ENCODE measurements around the gene CES2. TPM values are rescaled to one million over a fixed set of nuclear protein-coding genes. Genes with fewer than 3 reads are reported as not detected.
"Not testable (repeated sequence)": the region's sequence is repeated elsewhere in the genome, so short reads cannot be mapped to it uniquely, and the experiment has no call there.

Gene CES2
- total RNA-seq, 1 experiment from 2014 or later = 13.3 TPM

- H3K4me1 ChIP-seq (ENCODE audit: low read length) = no peaks in the 10 kb centered on the region
- H3K36me3 ChIP-seq (ENCODE audit: insufficient read depth, low read length) = no peaks in the 10 kb centered on the region
- no peak overlapping the region for H3K4me3 ChIP-seq (ENCODE audit: low read length)
- no peaks in the 10 kb centered on the region for H3K9me2 ChIP-seq (replicated peaks; ENCODE audit: insufficient read depth, low read length)
- no peak overlapping the region for H3K4me2 ChIP-seq (ENCODE audit: low read depth, low read length, poor library complexity, severe bottlenecking)
- no peak overlapping the region for H3K9ac ChIP-seq (ENCODE audit: low read length)
- H3K27me3 ChIP-seq (ENCODE audit: low read length) = no peaks in the 10 kb centered on the region
- DNase-seq = no peak
- H4K20me1 ChIP-seq (ENCODE audit: insufficient read depth, low read depth, low read length) = no peaks in the 10 kb centered on the region
- no peaks in the 10 kb centered on the region for H3K9me3 ChIP-seq (ENCODE audit: low read length)
- H3K79me2 ChIP-seq (ENCODE audit: low read length) = no peaks in the 10 kb centered on the region
- H3K27ac ChIP-seq (ENCODE audit: low read length) = no peak overlapping the region
- H2AFZ ChIP-seq (ENCODE audit: low read length) = no peak overlapping the region
Observed at GRCh38 chr16:66986559-66986958, 51.2 kb downstream of the CES2 start.

GRCh38 chr16:66988197-66988788, 53.0 kb downstream of the CES2 start, which contains the start of gene CES4A:
TSS of gene CES4A (plus strand) at chr16:66988589. CDS start at chr16:66988773, 184 bp downstream.
- H2AFZ ChIP-seq (ENCODE audit: low read length) = no peak within 1 kb of the TSS
- H3K4me1 ChIP-seq (ENCODE audit: low read length) = no peaks in the 10 kb centered on the region
- H3K9me3 ChIP-seq (ENCODE audit: low read length) = no peaks in the 10 kb centered on the region
- no peak within 1 kb of the TSS for H3K9ac ChIP-seq (ENCODE audit: low read length)
- no peak within 1 kb of the TSS for H3K4me2 ChIP-seq (ENCODE audit: low read depth, low read length, poor library complexity, severe bottlenecking)
- no peaks in the 10 kb centered on the region for H4K20me1 ChIP-seq (ENCODE audit: insufficient read depth, low read depth, low read length)
- no peaks in the 10 kb centered on the region for H3K9me2 ChIP-seq (replicated peaks; ENCODE audit: insufficient read depth, low read length)
- H3K4me3 ChIP-seq (ENCODE audit: low read length) = no peak within 1 kb of the TSS
- no peaks in the 10 kb centered on the region for H3K27me3 ChIP-seq (ENCODE audit: low read length)
- H3K27ac ChIP-seq (ENCODE audit: low read length) = no peak within 1 kb of the TSS
- H3K36me3 ChIP-seq (ENCODE audit: insufficient read depth, low read length) = no peaks in the 10 kb centered on the region
- no peak for DNase-seq
- H3K79me2 ChIP-seq (ENCODE audit: low read length) = no peaks in the 10 kb centered on the region

- Histone ChIP-seq H3K27me3 (ENCODE audit: low read length) (no peaks in the 10 kb centered on the region), H3K36me3 (ENCODE audit: insufficient read depth, low read length) (no peaks in the 10 kb centered on the region), H3K9me3 (ENCODE audit: low read length) (no peaks in the 10 kb centered on the region), H4K20me1 (ENCODE audit: insufficient read depth, low read depth, low read length) (no peaks in the 10 kb centered on the region), H2AFZ (ENCODE audit: low read length) (no peak overlapping the region), H3K4me1 (ENCODE audit: low read length) (no peaks in the 10 kb centered on the region), H3K4me3 (ENCODE audit: low read length) (no peak overlapping the region), H3K79me2 (ENCODE audit: low read length) (no peaks in the 10 kb centered on the region), H3K4me2 (ENCODE audit: low read depth, low read length, poor library complexity, severe bottlenecking) (no peak overlapping the region), H3K27ac (ENCODE audit: low read length) (no peak overlapping the region), H3K9ac (ENCODE audit: low read length) (no peak overlapping the region), H3K9me2 (replicated peaks; ENCODE audit: insufficient read depth, low read length) (no peaks in the 10 kb centered on the region)
- DNase-seq = no peak
Observed at GRCh38 chr16:66991545-66992077, 56.3 kb downstream of the CES2 start.

- H3K27me3 ChIP-seq (ENCODE audit: low read length); H3K9me3 ChIP-seq (ENCODE audit: low read length); H3K27ac ChIP-seq (ENCODE audit: low read length); H4K20me1 ChIP-seq (ENCODE audit: insufficient read depth, low read depth, low read length); H3K9ac ChIP-seq (ENCODE audit: low read length); H3K79me2 ChIP-seq (ENCODE audit: low read length); H3K9me2 ChIP-seq (replicated peaks; ENCODE audit: insufficient read depth, low read length); H3K36me3 ChIP-seq (ENCODE audit: insufficient read depth, low read length); H2AFZ ChIP-seq (ENCODE audit: low read length); DNase-seq; H3K4me3 ChIP-seq (ENCODE audit: low read length); H3K4me2 ChIP-seq (ENCODE audit: low read depth, low read length, poor library complexity, severe bottlenecking); H3K4me1 ChIP-seq (ENCODE audit: low read length): not testable (repeated sequence)
Observed at GRCh38 chr16:66993558-66993957, 58.2 kb downstream of the CES2 start.

Other genes starting within 250 kb of the CES2 start
- 0.25 and 0.71 TPM in 2 replicates for gene CMTM4, start 238.8 kb upstream of the CES2 start, total RNA-seq (2014; rRNA removed; shearing (Covaris generic); ENCODE audit: low replicate concordance)
- 56.7 and 68.5 TPM in 2 replicates for gene DYNC1LI2, start 183.9 kb upstream of the CES2 start, total RNA-seq (2014; rRNA removed; shearing (Covaris generic); ENCODE audit: low replicate concordance)
- not detected in 2 replicates for gene TERB1, start 133.9 kb upstream of the CES2 start, total RNA-seq (2014; rRNA removed; shearing (Covaris generic); ENCODE audit: low replicate concordance)
- gene NAE1, start 104.5 kb upstream of the CES2 start, total RNA-seq (2014; rRNA removed; shearing (Covaris generic); ENCODE audit: low replicate concordance) = 60.4 and 112 TPM in 2 replicates
- not detected in 2 replicates for gene CA7, start 91.1 kb upstream of the CES2 start, total RNA-seq (2014; rRNA removed; shearing (Covaris generic); ENCODE audit: low replicate concordance)
- gene PDP2, start 55.0 kb upstream of the CES2 start, total RNA-seq (2014; rRNA removed; shearing (Covaris generic); ENCODE audit: low replicate concordance) = 7.7 and 11.7 TPM in 2 replicates
- not detected in 2 replicates for gene CDH16, start 16.6 kb upstream of the CES2 start, total RNA-seq (2014; rRNA removed; shearing (Covaris generic); ENCODE audit: low replicate concordance)
- not detected in 2 replicates for gene RRAD, start 10.0 kb upstream of the CES2 start, total RNA-seq (2014; rRNA removed; shearing (Covaris generic); ENCODE audit: low replicate concordance)
- gene CIAO2B, start 1.1 kb upstream of the CES2 start, total RNA-seq (2014; rRNA removed; shearing (Covaris generic); ENCODE audit: low replicate concordance) = 121 and 227 TPM in 2 replicates
- 20.9 and 28.3 TPM in 2 replicates for gene CES3, start 25.8 kb downstream of the CES2 start, total RNA-seq (2014; rRNA removed; shearing (Covaris generic); ENCODE audit: low replicate concordance)
- not detected in 2 replicates for gene CES4A, start 53.1 kb downstream of the CES2 start, total RNA-seq (2014; rRNA removed; shearing (Covaris generic); ENCODE audit: low replicate concordance)
- gene CBFB, start 93.6 kb downstream of the CES2 start, total RNA-seq (2014; rRNA removed; shearing (Covaris generic); ENCODE audit: low replicate concordance) = 55.6 and 79.3 TPM in 2 replicates
- gene PHAF1, start 174.4 kb downstream of the CES2 start, total RNA-seq (2014; rRNA removed; shearing (Covaris generic); ENCODE audit: low replicate concordance) = 16.8 and 30.7 TPM in 2 replicates
- gene B3GNT9, start 215.5 kb downstream of the CES2 start, total RNA-seq (2014; rRNA removed; shearing (Covaris generic); ENCODE audit: low replicate concordance) = 1.4 and 1.8 TPM in 2 replicates
- 11.4 and 14.7 TPM in 2 replicates for gene TRADD, start 224.4 kb downstream of the CES2 start, total RNA-seq (2014; rRNA removed; shearing (Covaris generic); ENCODE audit: low replicate concordance)
- 2.6 and 14.6 TPM in 2 replicates for gene FBXL8, start 224.4 kb downstream of the CES2 start, total RNA-seq (2014; rRNA removed; shearing (Covaris generic); ENCODE audit: low replicate concordance)
- gene HSF4, start 229.2 kb downstream of the CES2 start, total RNA-seq (2014; rRNA removed; shearing (Covaris generic); ENCODE audit: low replicate concordance) = 12.4 and 15.2 TPM in 2 replicates
- gene NOL3, start 235.0 kb downstream of the CES2 start, total RNA-seq (2014; rRNA removed; shearing (Covaris generic); ENCODE audit: low replicate concordance) = 0.15 and 1.8 TPM in 2 replicates
- gene MATCAP1, start 248.4 kb downstream of the CES2 start, total RNA-seq (2014; rRNA removed; shearing (Covaris generic); ENCODE audit: low replicate concordance) = 6.8 and 16.9 TPM in 2 replicates

Measured in Karpas-422 (cell line).